ENCODE measurements around the gene MINDY3. TPM values are rescaled to one million over a fixed set of nuclear protein-coding genes. Genes with fewer than 3 reads are reported as not detected.

Gene MINDY3
- total and polyA plus RNA-seq, 2 donors (not counting 1 experiment from before 2014, with no cell fraction given), result 11.6 to 29.3 TPM

DNA sequence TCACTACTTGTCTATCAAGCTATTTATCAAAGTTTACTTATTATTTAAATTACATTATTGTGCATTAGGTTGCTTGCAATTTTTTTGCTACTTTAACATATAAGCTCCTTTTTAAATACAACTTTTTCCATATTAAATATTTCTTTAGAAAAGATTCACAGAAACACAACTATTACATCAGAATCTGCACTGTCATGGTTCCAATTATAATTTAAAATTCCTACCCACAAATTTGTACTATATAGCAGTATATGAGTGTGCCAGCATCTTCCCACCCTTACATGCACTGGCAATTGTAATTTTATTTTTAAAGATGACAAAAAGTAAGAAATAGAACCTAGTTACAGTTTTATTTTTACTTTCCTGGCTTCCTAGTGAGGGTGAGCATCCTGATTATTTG, 15.8 kb downstream of the MINDY3 start:
- H3K9ac ChIP-seq (ENCODE audit: low read length), result no peak overlapping the region
- TF ChIP-seq, protein P1, sequence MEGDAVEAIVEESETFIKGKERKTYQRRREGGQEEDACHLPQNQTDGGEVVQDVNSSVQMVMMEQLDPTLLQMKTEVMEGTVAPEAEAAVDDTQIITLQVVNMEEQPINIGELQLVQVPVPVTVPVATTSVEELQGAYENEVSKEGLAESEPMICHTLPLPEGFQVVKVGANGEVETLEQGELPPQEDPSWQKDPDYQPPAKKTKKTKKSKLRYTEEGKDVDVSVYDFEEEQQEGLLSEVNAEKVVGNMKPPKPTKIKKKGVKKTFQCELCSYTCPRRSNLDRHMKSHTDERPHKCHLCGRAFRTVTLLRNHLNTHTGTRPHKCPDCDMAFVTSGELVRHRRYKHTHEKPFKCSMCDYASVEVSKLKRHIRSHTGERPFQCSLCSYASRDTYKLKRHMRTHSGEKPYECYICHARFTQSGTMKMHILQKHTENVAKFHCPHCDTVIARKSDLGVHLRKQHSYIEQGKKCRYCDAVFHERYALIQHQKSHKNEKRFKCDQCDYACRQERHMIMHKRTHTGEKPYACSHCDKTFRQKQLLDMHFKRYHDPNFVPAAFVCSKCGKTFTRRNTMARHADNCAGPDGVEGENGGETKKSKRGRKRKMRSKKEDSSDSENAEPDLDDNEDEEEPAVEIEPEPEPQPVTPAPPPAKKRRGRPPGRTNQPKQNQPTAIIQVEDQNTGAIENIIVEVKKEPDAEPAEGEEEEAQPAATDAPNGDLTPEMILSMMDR (IDR thresholded peaks at IDR 0.05), result no peak
- no peak for TF ChIP-seq EZH2 (IDR thresholded peaks at IDR 0.05; ENCODE audit: borderline replicate concordance, insufficient read depth, low read depth, low read length, poor library complexity, severe bottlenecking)
- H3K4me3 ChIP-seq (ENCODE audit: control extremely low read depth in 1 of 5, extremely low read depth in 1 of 5, insufficient read depth in 1 of 5, low read depth in 2 of 5, low read length in 4 of 5), result no peak overlapping the region
- H3K79me2 ChIP-seq (ENCODE audit: control insufficient read depth, insufficient read depth, low read length), result peaks cover 32% of the 10 kb centered on the region
- H3K4me1 ChIP-seq (ENCODE audit: control insufficient read depth in 2 of 2, insufficient read depth in 2 of 2, low read length in 2 of 2), result no peaks in the 10 kb centered on the region
- H3K36me3 ChIP-seq (replicated peaks in 1 of 2; ENCODE audit: control extremely low read depth in 1 of 2, control insufficient read depth in 1 of 2, extremely low read depth in 1 of 2, insufficient read depth in 2 of 2, low read length in 1 of 2), result peaks cover 2 to 10% of the 10 kb centered on the region in 2 experiments
- H4K20me1 ChIP-seq (ENCODE audit: control insufficient read depth, insufficient read depth, low read length, poor library complexity, severe bottlenecking), result peaks cover 23% of the 10 kb centered on the region
- CTCF ChIA-PET, result interaction anchor here (0.6 kb wide), 1 partner anchor 511 kb away, joined by 4 read pairs; no protein-coding TSS in a partner anchor
- H3K27me3 Mint-ChIP-seq, result no peaks in the 10 kb centered on the region
- no peak overlapping the region for H3K4me2 ChIP-seq (replicated peaks; ENCODE audit: low read depth, low read length, poor library complexity, severe bottlenecking)
- H3K27ac ChIP-seq (ENCODE audit: low read length in 2 of 2), result no peak overlapping the region
- H3K4me1 Mint-ChIP-seq, result peaks cover 7% of the 10 kb centered on the region
- H3K9me3 Mint-ChIP-seq (ENCODE audit: insufficient read depth), result peaks cover under 1% of the 10 kb centered on the region
- DNase-seq (no peak), ATAC-seq (ENCODE audit: low read depth) (no peak)
- intact Hi-C loops (cut with micrococcal nuclease), result no loop called here
- H3K4me3 Mint-ChIP-seq, result no peak overlapping the region
- no peak overlapping the region for H2AFZ ChIP-seq (ENCODE audit: insufficient read depth, low read depth, low read length, poor library complexity, severe bottlenecking)
- H3K27ac Mint-ChIP-seq, result no peak overlapping the region
- H3K9me3 ChIP-seq (ENCODE audit: control extremely low read depth in 1 of 3, control insufficient read depth in 2 of 3, insufficient read depth in 1 of 3, low read length in 2 of 3), result no peaks in the 10 kb centered on the region
- H3K27me3 ChIP-seq (replicated peaks in 1 of 4; ENCODE audit: control extremely low read depth in 1 of 4, control insufficient read depth in 3 of 4, insufficient read depth in 4 of 4, low read length in 3 of 4), result no peaks in the 10 kb centered on the region
- POLR2A ChIA-PET, result no interaction called here

DNA sequence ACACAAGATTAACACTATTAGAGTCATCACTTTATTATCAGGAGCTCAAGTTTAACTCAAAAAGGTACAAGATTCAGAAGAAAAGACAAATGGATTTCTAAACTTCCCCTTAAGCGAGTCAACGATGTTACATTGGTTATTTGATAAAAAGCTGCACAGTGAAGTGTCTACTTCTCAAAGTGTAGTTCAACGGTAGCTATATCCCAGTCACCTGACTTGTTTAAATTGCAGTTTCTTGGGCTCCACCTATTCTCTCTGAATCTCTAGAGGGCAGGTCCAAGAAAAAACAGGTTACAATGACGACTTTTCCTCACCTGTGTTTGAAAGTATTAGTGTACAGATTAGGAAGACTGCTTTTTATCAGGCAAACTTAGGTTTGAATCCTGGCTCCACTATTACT, 16.6 kb downstream of the MINDY3 start:
- Mint-ChIP-seq H3K9me3 (ENCODE audit: insufficient read depth) (no peaks in the 10 kb centered on the region), H3K4me3 (no peak overlapping the region)
- POLR2A ChIA-PET, result no interaction called here

More for the DNA sequence above, 16.6 kb downstream of the MINDY3 start:
- no peaks in the 10 kb centered on the region for H3K9me3 ChIP-seq (ENCODE audit: control extremely low read depth in 1 of 3, control insufficient read depth in 2 of 3, insufficient read depth in 1 of 3, low read length in 2 of 3)
- peaks cover 5 to 10% of the 10 kb centered on the region in 2 experiments for H3K36me3 ChIP-seq (replicated peaks in 1 of 2; ENCODE audit: control extremely low read depth in 1 of 2, control insufficient read depth in 1 of 2, extremely low read depth in 1 of 2, insufficient read depth in 2 of 2, low read length in 1 of 2)
- no peaks in the 10 kb centered on the region for H3K27me3 ChIP-seq (replicated peaks in 1 of 4; ENCODE audit: control extremely low read depth in 1 of 4, control insufficient read depth in 3 of 4, insufficient read depth in 4 of 4, low read length in 3 of 4)
- WGBS (ENCODE audit: insufficient coverage), result no CpG with 5 or more reads among the region's 4 CpGs
- H3K4me1 Mint-ChIP-seq, result peaks cover 4% of the 10 kb centered on the region
- peaks cover 15% of the 10 kb centered on the region for H4K20me1 ChIP-seq (ENCODE audit: control insufficient read depth, insufficient read depth, low read length, poor library complexity, severe bottlenecking)
- H3K4me2 ChIP-seq (replicated peaks; ENCODE audit: low read depth, low read length, poor library complexity, severe bottlenecking), result no peak overlapping the region
- no peaks in the 10 kb centered on the region for H3K27me3 Mint-ChIP-seq
- no peaks in the 10 kb centered on the region for H3K4me1 ChIP-seq (ENCODE audit: control insufficient read depth in 2 of 2, insufficient read depth in 2 of 2, low read length in 2 of 2)
- no peak for DNase-seq
- peaks cover 25% of the 10 kb centered on the region for H3K79me2 ChIP-seq (ENCODE audit: control insufficient read depth, insufficient read depth, low read length)
- no peak overlapping the region for H3K4me3 ChIP-seq (ENCODE audit: control extremely low read depth in 1 of 5, extremely low read depth in 1 of 5, insufficient read depth in 1 of 5, low read depth in 2 of 5, low read length in 4 of 5)
- H3K27ac ChIP-seq (ENCODE audit: low read length in 2 of 2), result no peak overlapping the region
- CTCF ChIA-PET, result interaction anchor here (1.2 kb wide), 1 partner anchor 15 kb away, joined by 3 read pairs; no protein-coding TSS in a partner anchor
- no peak overlapping the region for H3K9ac ChIP-seq (ENCODE audit: low read length)
- intact Hi-C loops (cut with micrococcal nuclease), result no loop called here
- no peak overlapping the region for H2AFZ ChIP-seq (ENCODE audit: insufficient read depth, low read depth, low read length, poor library complexity, severe bottlenecking)
- no peak for ATAC-seq (ENCODE audit: low read depth)
- no peak for TF ChIP-seq EZH2 (IDR thresholded peaks at IDR 0.05; ENCODE audit: borderline replicate concordance, insufficient read depth, low read depth, low read length, poor library complexity, severe bottlenecking)
- no peak overlapping the region for H3K27ac Mint-ChIP-seq
